HepG2 (cell line): ENCODE results near the gene GTF2IRD2. TPM values are rescaled to one million over a fixed set of nuclear protein-coding genes. Genes with fewer than 3 reads are reported as not detected.
"Not testable (repeated sequence)": the region's sequence is repeated elsewhere in the genome, so short reads cannot be mapped to it uniquely, and the experiment has no call there.

Source experiments
- ATAC-seq: fragments of 200-7000 bp; cut with Tn5 transposase; 3 replicates; pipeline ENCODE4 v1.9.1; 2020; ENCODE audit warnings: mild to moderate bottlenecking, moderate library complexity
- BruUV-seq: library from RNA; stranded (reverse); fragments of 400-500 nt; replicated peaks from 2 replicates; lab custom pipeline; 2021; lab: Mats Ljungman, UMichigan
- CTCF ChIA-PET: fragments of 300-600 bp; formaldehyde crosslinking; extraction: SDS; loops from one replicate; lab custom pipeline; 2021; ENCODE audit warnings: low total read pairs, inconsistent platforms, low intra/inter-chr PET ratio; lab: Yijun Ruan, JAX
- POLR2A ChIA-PET: fragments of 350-600 bp; sonication (Branson Sonifier 250); formaldehyde crosslinking; loops from one replicate; lab custom pipeline; 2020; ENCODE audit warnings: antibody characterized with exemption, inconsistent platforms; lab: Yijun Ruan, JAX
- DNase-seq: peaks from one replicate; pipeline ENCODE4 v3.0.0-alpha.2; 2015; ENCODE audit warnings: low spot score
- FAIRE-seq: peaks from 3 replicates; lab custom pipeline; 2011; peaks lifted over from hg19 to GRCh38; lab: Jason Lieb, UNC
- H2AFZ ChIP-seq: one replicate; pipeline ENCODE4 v1.6.1; 2011; ENCODE audit warnings: low read length, inconsistent platforms
- H3K27ac ChIP-seq: fragments of 300-600 bp; 3 replicates; pipeline ENCODE4 v1.8.0; 2011; ENCODE audit warnings: mixed run types, mild to moderate bottlenecking, mixed read lengths, low read length, inconsistent platforms; ENCODE audit not compliant: insufficient read depth; ENCODE audit errors: extremely low read length
- H3K27me3 ChIP-seq, 2 experiments: fragments of 200-600 bp in 1 of 2; 2 replicates in 1 of 2; 3 replicates in 1 of 2; pipeline versions ENCODE4 v1.6.0 to v1.8.0; 2011; ENCODE audit warnings: low read length in 2 of 2, mild to moderate bottlenecking in 2 of 2, moderate library complexity in 2 of 2, inconsistent platforms in 1 of 2; ENCODE audit not compliant: insufficient read depth in 2 of 2, control insufficient read depth in 1 of 2
- H3K36me3 ChIP-seq, 2 experiments: fragments of 200-600 bp in 1 of 2; replicated peaks in 1 of 2; 2 replicates in 1 of 2; 3 replicates in 1 of 2; pipeline versions ENCODE4 v1.5.1 to v1.8.0; 2011; ENCODE audit warnings: low read length in 2 of 2, inconsistent platforms in 1 of 2; ENCODE audit not compliant: insufficient read depth in 2 of 2, control insufficient read depth in 1 of 2
- H3K4me1 ChIP-seq: 2 replicates; pipeline ENCODE4 v1.5.1; 2012; ENCODE audit warnings: low read length, inconsistent platforms; ENCODE audit not compliant: insufficient read depth
- H3K4me2 ChIP-seq: 2 replicates; pipeline ENCODE4 v1.6.0; 2011; ENCODE audit warnings: low read depth, low read length, inconsistent platforms
- H3K4me3 ChIP-seq, 3 experiments: fragments of 200-600 bp in 1 of 3; sonication (generic), shearing (Covaris generic) in 1 of 3; replicated peaks in 1 of 3; 2 replicates each; pipeline ENCODE4 v1.5.1; 2011 to 2016; ENCODE audit warnings: low read length in 3 of 3, inconsistent platforms in 2 of 3, low read depth in 2 of 3, mild to moderate bottlenecking in 2 of 3, control low read depth in 1 of 3, mixed read lengths in 1 of 3; ENCODE audit not compliant: insufficient read depth in 1 of 3
- H3K79me2 ChIP-seq: one replicate; pipeline ENCODE4 v1.6.1; 2011; ENCODE audit warnings: low read length, inconsistent platforms; ENCODE audit not compliant: insufficient read depth
- H3K9ac ChIP-seq: 2 replicates; pipeline ENCODE4 v1.6.0; 2011; ENCODE audit warnings: mild to moderate bottlenecking, low read depth, low read length, inconsistent platforms; ENCODE audit not compliant: insufficient read depth
- H3K9me3 ChIP-seq: 2 replicates; pipeline ENCODE4 v1.5.1; 2012; ENCODE audit warnings: mild to moderate bottlenecking, low read length
- H4K20me1 ChIP-seq: 2 replicates; pipeline ENCODE4 v1.6.0; 2011; ENCODE audit warnings: inconsistent platforms, mild to moderate bottlenecking, low read length, moderate library complexity; ENCODE audit not compliant: insufficient read depth
- WGBS: methylation state at CpG from one replicate; pipeline ENCODE4 v1.1.6; 2017; ENCODE audit warnings: low lambda C conversion rate; 5-methylcytosine and 5-hydroxymethylcytosine counted together
- in situ Hi-C: cut with HindIII; loops from 2 replicates; pipeline ENCODE4 v1.10.0; 2017; ENCODE audit warnings: low pct_unique_long_range_greater_than_20kb; ENCODE audit not compliant: extremely low pct_ligation_motif_present
- intact Hi-C: fragments of 100-400 bp; cut with micrococcal nuclease; formaldehyde crosslinking; loops from one replicate; pipeline ENCODE4 v1.10.0; 2022; ENCODE audit not compliant: unreplicated experiment
- polyA plus RNA-seq, 8 experiments: library from polyadenylated mRNA; depleted of rRNA in 3 of 8; stranded (reverse) in 7 of 8; unstranded in 1 of 8; fragments of >200 nt; fragmentation: Illumina TruSeq in 4 of 8; extraction: Trizol in 4 of 8; gene quantifications; 2 replicates each; pipeline versions ENCODE4 v1.2.1 to v1.2.3, GENCODE V29; 2011 to 2016; ENCODE audit warnings: low read depth in 4 of 8, missing spikeins in 1 of 8, mixed read lengths in 1 of 8; ENCODE audit not compliant: insufficient read depth in 1 of 8
- total RNA-seq, 5 experiments: library from RNA; depleted of rRNA; stranded (reverse); fragments of >200 nt; fragmentation: Illumina TruSeq; extraction: Trizol; gene quantifications; 2 replicates each; pipeline ENCODE4 v1.2.3, GENCODE V29; 2016; ENCODE audit warnings: low read depth in 1 of 5

GTF2IRD2 gene
- total and polyA plus RNA-seq, 2 of the 13 experiments (the other 11 are each of a cell fraction or from before 2014, with no cell fraction given) = 6.5 to 11.2 TPM

GRCh38 chr7:74779053-74779452 is 72.4 kb downstream of the GTF2IRD2 start:
- H4K20me1 ChIP-seq, H3K9me3 ChIP-seq, H3K79me2 ChIP-seq, ATAC-seq, H3K4me2 ChIP-seq, CTCF ChIA-PET, H3K27ac ChIP-seq, POLR2A ChIA-PET, intact Hi-C loops, H3K4me3 ChIP-seq, H3K36me3 ChIP-seq, H3K9ac ChIP-seq, in situ Hi-C loops, BruUV-seq, FAIRE-seq, DNase-seq, H2AFZ ChIP-seq, H3K27me3 ChIP-seq, H3K4me1 ChIP-seq: not testable (repeated sequence)
- no CpG with 5 or more reads among the region's 17 CpGs for WGBS

- FAIRE-seq, H4K20me1 ChIP-seq, DNase-seq, H3K4me1 ChIP-seq, BruUV-seq, H3K79me2 ChIP-seq, in situ Hi-C loops, H3K9ac ChIP-seq, ATAC-seq, POLR2A ChIA-PET, H3K36me3 ChIP-seq, H3K9me3 ChIP-seq, H2AFZ ChIP-seq, CTCF ChIA-PET, intact Hi-C loops, H3K4me2 ChIP-seq, H3K27ac ChIP-seq, H3K27me3 ChIP-seq, H3K4me3 ChIP-seq: not testable (repeated sequence)
- WGBS = no CpG with 5 or more reads among the region's 6 CpGs
These were observed 76.3 kb downstream of the GTF2IRD2 start for GRCh38 chr7:74775111-74775510.

- CTCF ChIA-PET, FAIRE-seq, H2AFZ ChIP-seq, H3K9me3 ChIP-seq, H3K79me2 ChIP-seq, BruUV-seq, H3K4me3 ChIP-seq, POLR2A ChIA-PET, H4K20me1 ChIP-seq, H3K27ac ChIP-seq, DNase-seq, intact Hi-C loops, H3K4me1 ChIP-seq, H3K9ac ChIP-seq, in situ Hi-C loops, H3K4me2 ChIP-seq, H3K36me3 ChIP-seq, H3K27me3 ChIP-seq: not testable (repeated sequence)
- no CpG with 5 or more reads among the region's 21 CpGs for WGBS
- peak; percentile 52 for ATAC-seq
These were observed 77.3 kb downstream of the GTF2IRD2 start, which contains the start of gene NCF1 for GRCh38 chr7:74773760-74774750. NCF1 (plus strand) TSS chr7:74774011; CDS start chr7:74774032, 21 bp downstream.
